Central memory CD8-positive, alpha-beta T cell (primary cell): ENCODE measurements around the gene RPL27.
"Not testable (repeated sequence)": the region's sequence is repeated elsewhere in the genome, so short reads cannot be mapped to it uniquely, and the experiment has no call there.

Experiments
- ATAC-seq: fragments of 150-1000 bp; cut with Tn5 transposase; replicated peaks from 2 replicates; pipeline ENCODE4 v1.10.0; 2022; ENCODE audit warnings: mild to moderate bottlenecking, moderate FRiP score, moderate number of reproducible peaks; ENCODE audit not compliant: poor library complexity, severe bottlenecking; ENCODE audit errors: extremely low read depth
- DNase-seq, 2 donors: peaks; one replicate each; pipeline ENCODE4 v3.0.0; 2021; ENCODE audit warnings: low spot score in 2 of 2
- H3K27ac Mint-ChIP-seq: one replicate; pipeline ENCODE4 v1.8.0; 2022; ENCODE audit warnings: low read depth, mild to moderate bottlenecking, moderate library complexity, mixed read lengths
- H3K27me3 Mint-ChIP-seq: one replicate; pipeline ENCODE4 v1.8.0; 2022; ENCODE audit warnings: mixed read lengths
- H3K36me3 Mint-ChIP-seq: one replicate; pipeline ENCODE4 v1.8.0; 2022; ENCODE audit warnings: mild to moderate bottlenecking, moderate library complexity, mixed read lengths; ENCODE audit not compliant: insufficient read depth
- H3K4me1 Mint-ChIP-seq: one replicate; pipeline ENCODE4 v1.8.0; 2022; ENCODE audit warnings: mixed read lengths
- H3K4me3 Mint-ChIP-seq: one replicate; pipeline ENCODE4 v1.8.0; 2022; ENCODE audit warnings: mild to moderate bottlenecking, moderate library complexity, mixed read lengths
- H3K9me3 Mint-ChIP-seq: one replicate; pipeline ENCODE4 v1.8.0; 2022; ENCODE audit warnings: mixed read lengths

The RPL27 gene

GRCh38 chr17:42980274-42980765, 17.9 kb upstream of the RPL27 start, which contains the start of gene RUNDC1:
TSS of gene RUNDC1 (plus strand) at chr17:42980565. CDS start at chr17:42980577, 12 bp downstream.
- Mint-ChIP-seq H3K9me3 (no peaks in the 10 kb centered on the region), H3K27ac (peak within 1 kb of the TSS; percentile 92), H3K36me3 (peaks cover 30% of the 10 kb centered on the region), H3K4me3 (peak within 1 kb of the TSS; percentile 96), H3K4me1 (peaks cover 31% of the 10 kb centered on the region), H3K27me3 (no peaks in the 10 kb centered on the region)
- ATAC-seq (peak; percentile 85), DNase-seq (peak; percentile 81 to 83)

GRCh38 chr17:42980766-42981397, 17.3 kb upstream of the RPL27 start:
- peak overlapping the region; percentile 96 for H3K4me3 Mint-ChIP-seq
- H3K9me3 Mint-ChIP-seq, result no peaks in the 10 kb centered on the region
- peaks cover 31% of the 10 kb centered on the region for H3K4me1 Mint-ChIP-seq
- ATAC-seq (peak; percentile 70), DNase-seq (peak in 1 of 2 donors; percentile 33)
- peak overlapping the region; percentile 92 for H3K27ac Mint-ChIP-seq
- H3K27me3 Mint-ChIP-seq, result no peaks in the 10 kb centered on the region
- peaks cover 33% of the 10 kb centered on the region for H3K36me3 Mint-ChIP-seq

GRCh38 chr17:42982266-42982665, 16.0 kb upstream of the RPL27 start:
- Mint-ChIP-seq H3K4me3 (peak overlapping the region; percentile 96), H3K9me3 (no peaks in the 10 kb centered on the region), H3K4me1 (peaks cover 31% of the 10 kb centered on the region), H3K27ac (no peak overlapping the region), H3K27me3 (no peaks in the 10 kb centered on the region), H3K36me3 (peaks cover 43% of the 10 kb centered on the region)
- no peak for ATAC-seq
- no peak for DNase-seq

- Mint-ChIP-seq H3K9me3 (no peaks in the 10 kb centered on the region), H3K4me1 (peaks cover 21% of the 10 kb centered on the region), H3K4me3 (no peak overlapping the region), H3K27ac (peak overlapping the region; percentile 82), H3K36me3 (peaks cover 59% of the 10 kb centered on the region), H3K27me3 (no peaks in the 10 kb centered on the region)
- DNase-seq (no peak), ATAC-seq (no peak)
Measured at GRCh38 chr17:42985225-42985624, 13.0 kb upstream of the RPL27 start.

GRCh38 chr17:42989141-42989540, 9.1 kb upstream of the RPL27 start:
- Mint-ChIP-seq H3K9me3 (no peaks in the 10 kb centered on the region), H3K36me3 (peaks cover 62% of the 10 kb centered on the region), H3K27ac (no peak overlapping the region), H3K27me3 (no peaks in the 10 kb centered on the region), H3K4me1 (peaks cover 5% of the 10 kb centered on the region), H3K4me3 (no peak overlapping the region)
- ATAC-seq (no peak), DNase-seq (no peak)

GRCh38 chr17:42989726-42990652, 8.2 kb upstream of the RPL27 start:
- peaks cover 58% of the 10 kb centered on the region for H3K36me3 Mint-ChIP-seq
- ATAC-seq (no peak), DNase-seq (no peak)
- H3K9me3 Mint-ChIP-seq, result no peaks in the 10 kb centered on the region
- no peak overlapping the region for H3K4me3 Mint-ChIP-seq
- no peaks in the 10 kb centered on the region for H3K4me1 Mint-ChIP-seq
- H3K27ac Mint-ChIP-seq, result no peak overlapping the region
- H3K27me3 Mint-ChIP-seq, result no peaks in the 10 kb centered on the region

GRCh38 chr17:42991471-42991870, 6.7 kb upstream of the RPL27 start:
- Mint-ChIP-seq H3K36me3 (peaks cover 46% of the 10 kb centered on the region), H3K9me3 (no peaks in the 10 kb centered on the region), H3K4me1 (no peaks in the 10 kb centered on the region), H3K27me3 (no peaks in the 10 kb centered on the region), H3K27ac (no peak overlapping the region), H3K4me3 (no peak overlapping the region)
- DNase-seq (no peak), ATAC-seq (no peak)

- DNase-seq (no peak), ATAC-seq (no peak)
- peaks cover 3% of the 10 kb centered on the region for H3K4me1 Mint-ChIP-seq
- peaks cover 40% of the 10 kb centered on the region for H3K36me3 Mint-ChIP-seq
- no peaks in the 10 kb centered on the region for H3K27me3 Mint-ChIP-seq
- no peak overlapping the region for H3K27ac Mint-ChIP-seq
- H3K9me3 Mint-ChIP-seq, result no peaks in the 10 kb centered on the region
- H3K4me3 Mint-ChIP-seq, result no peak overlapping the region
Measured at GRCh38 chr17:42992872-42993271, 5.3 kb upstream of the RPL27 start.

- not testable (repeated sequence) for ATAC-seq, H3K9me3 Mint-ChIP-seq, H3K27ac Mint-ChIP-seq, H3K4me3 Mint-ChIP-seq, H3K27me3 Mint-ChIP-seq, DNase-seq
- Mint-ChIP-seq H3K4me1 (peaks cover 11% of the 10 kb centered on the region), H3K36me3 (peaks cover 36% of the 10 kb centered on the region)
Measured at GRCh38 chr17:42993913-42994312, 4.3 kb upstream of the RPL27 start.

- ATAC-seq (no peak), DNase-seq (no peak)
- H3K27me3 Mint-ChIP-seq, result no peaks in the 10 kb centered on the region
- H3K36me3 Mint-ChIP-seq, result peaks cover 35% of the 10 kb centered on the region
- peaks cover 20% of the 10 kb centered on the region for H3K4me1 Mint-ChIP-seq
- peak overlapping the region; percentile 98 for H3K27ac Mint-ChIP-seq
- H3K4me3 Mint-ChIP-seq, result peak overlapping the region; percentile 91
- no peaks in the 10 kb centered on the region for H3K9me3 Mint-ChIP-seq
Measured at GRCh38 chr17:42997390-42997983, 732 bp upstream of the RPL27 start.

GRCh38 chr17:42999003-42999525, 845 bp downstream of the RPL27 start:
- ATAC-seq (no peak), DNase-seq (no peak)
- Mint-ChIP-seq H3K4me3 (peak overlapping the region; percentile 91), H3K27me3 (no peaks in the 10 kb centered on the region), H3K9me3 (no peaks in the 10 kb centered on the region), H3K27ac (peak overlapping the region; percentile 98), H3K36me3 (peaks cover 47% of the 10 kb centered on the region), H3K4me1 (peaks cover 20% of the 10 kb centered on the region)

- not testable (repeated sequence) for H3K9me3 Mint-ChIP-seq, DNase-seq, ATAC-seq, H3K4me3 Mint-ChIP-seq, H3K27me3 Mint-ChIP-seq
- peaks cover 53% of the 10 kb centered on the region for H3K36me3 Mint-ChIP-seq
- H3K4me1 Mint-ChIP-seq, result peaks cover 20% of the 10 kb centered on the region
- peak overlapping the region; percentile 83 for H3K27ac Mint-ChIP-seq
Measured at GRCh38 chr17:43000894-43001293, 2.7 kb downstream of the RPL27 start.
